ENCODE data around the gene DPCD.

- TF ChIP-seq CTCF (IDR thresholded peaks at IDR 0.05) (no peak), POLR2A (IDR thresholded peaks at IDR 0.05) (no peak)
Observed at GRCh38 chr10:101538446-101538845, 49.7 kb upstream of the DPCD start.
